SK-N-SH treated with all-trans-retinoic acid at 6 μM for 48 hours (cell line): ENCODE results near the gene TNIK.
A peak's percentile ranks its signal among the peaks of the same experiment; 100 is the strongest.

Experiments
- ATAC-seq: fragments of 200-7000 bp; cut with Tn5 transposase; 3 replicates; pipeline ENCODE4 v1.9.1; 2020; ENCODE audit warnings: mild to moderate bottlenecking, moderate library complexity
- ARNTL ChIP-seq: fragments of 450-650 bp; formaldehyde crosslinking; IDR thresholded peaks from 2 replicates; pipeline ENCODE4 v1.5.0; 2020; ENCODE audit warnings: low read depth, mild to moderate bottlenecking, moderate library complexity, borderline replicate concordance
- BACH2 ChIP-seq: fragments of 250-450 bp; sonication (Bioruptor Pico); IDR thresholded peaks from 2 replicates; pipeline ENCODE4 v1.9.0; 2021; ENCODE audit warnings: mild to moderate bottlenecking, borderline replicate concordance
- CSDC2 ChIP-seq: fragments of 250-450 bp; sonication (Bioruptor Pico); IDR thresholded peaks from 2 replicates; pipeline ENCODE4 v1.5.0; 2020; ENCODE audit warnings: mild to moderate bottlenecking, moderate library complexity
- ESRRG ChIP-seq: fragments of 250-450 bp; sonication (Bioruptor Pico); IDR thresholded peaks from 2 replicates; pipeline ENCODE4 v1.6.1; 2021; ENCODE audit warnings: mild to moderate bottlenecking
- GLIS3 ChIP-seq: fragments of 250-450 bp; sonication (Bioruptor Pico); IDR thresholded peaks from 2 replicates; pipeline ENCODE4 v1.5.0; 2020; ENCODE audit warnings: mild to moderate bottlenecking, moderate library complexity
- ISL1 ChIP-seq: fragments of 250-450 bp; sonication (Bioruptor Pico); IDR thresholded peaks from 2 replicates; pipeline ENCODE4 v2.1.2; 2022; ENCODE audit warnings: mild to moderate bottlenecking, moderate library complexity
- OSR1 ChIP-seq: fragments of 250-450 bp; sonication (Bioruptor Pico); IDR thresholded peaks from 2 replicates; pipeline ENCODE4 v1.8.0; 2022; ENCODE audit warnings: moderate library complexity, mild to moderate bottlenecking, inconsistent platforms
- POU6F1 ChIP-seq: fragments of 250-450 bp; sonication (Bioruptor Pico); IDR thresholded peaks from 2 replicates; pipeline ENCODE4 v1.8.0; 2021; ENCODE audit warnings: low read depth, mild to moderate bottlenecking, moderate library complexity, borderline replicate concordance
- PPARA ChIP-seq: fragments of 250-450 bp; sonication (Bioruptor Pico); IDR thresholded peaks from 2 replicates; pipeline ENCODE4 v1.5.0; 2020; ENCODE audit warnings: mild to moderate bottlenecking, borderline replicate concordance
- RARB ChIP-seq: fragments of 250-450 bp; sonication (Bioruptor Pico); IDR thresholded peaks from 2 replicates; pipeline ENCODE4 v1.8.0; 2021; ENCODE audit warnings: mild to moderate bottlenecking, moderate library complexity
- SNAI2 ChIP-seq: fragments of 250-450 bp; sonication (Bioruptor Pico); IDR thresholded peaks from 2 replicates; pipeline ENCODE4 v1.5.0; 2020; ENCODE audit warnings: mild to moderate bottlenecking, moderate library complexity
- TCF4 ChIP-seq: fragments of 250-450 bp; sonication (Bioruptor Pico); IDR thresholded peaks from 2 replicates; pipeline ENCODE4 v1.8.0; 2021; ENCODE audit warnings: mild to moderate bottlenecking, moderate library complexity, borderline replicate concordance
- TOX ChIP-seq: fragments of 250-450 bp; sonication (Bioruptor Pico); IDR thresholded peaks from 2 replicates; pipeline ENCODE4 v1.8.0; 2021; ENCODE audit warnings: mild to moderate bottlenecking, moderate library complexity, borderline replicate concordance
- ZC3H10 ChIP-seq: fragments of 250-450 bp; sonication (Bioruptor Pico); IDR thresholded peaks from 2 replicates; pipeline ENCODE4 v1.5.1; 2021; ENCODE audit warnings: mild to moderate bottlenecking, moderate library complexity
- ZFP3 ChIP-seq: fragments of 250-450 bp; sonication (Bioruptor Pico); IDR thresholded peaks from 2 replicates; pipeline ENCODE4 v1.5.0; 2020; ENCODE audit warnings: mild to moderate bottlenecking, moderate library complexity
- ZFP30 ChIP-seq: fragments of 450-650 bp; formaldehyde crosslinking; IDR thresholded peaks from 2 replicates; pipeline ENCODE4 v1.5.0; 2022; ENCODE audit warnings: mild to moderate bottlenecking, moderate library complexity
- ZNF565 ChIP-seq: fragments of 450-650 bp; formaldehyde crosslinking; conservative IDR thresholded peaks from 2 replicates; pipeline ENCODE4 v1.5.0; 2020; ENCODE audit warnings: low read depth, mild to moderate bottlenecking, moderate library complexity
- ZNF8 ChIP-seq: fragments of 450-650 bp; formaldehyde crosslinking; IDR thresholded peaks from 2 replicates; pipeline ENCODE4 v1.5.0; 2020; ENCODE audit warnings: mild to moderate bottlenecking, moderate library complexity
- TF ChIP-seq, protein P1 (sequence below): fragments of 250-450 bp; sonication (Bioruptor Pico); IDR thresholded peaks from 2 replicates; pipeline ENCODE4 v1.5.0; 2020; ENCODE audit warnings: mild to moderate bottlenecking, moderate library complexity
- TF ChIP-seq, protein P2 (sequence below): fragments of 250-450 bp; sonication (Bioruptor Pico); IDR thresholded peaks from 2 replicates; pipeline ENCODE4 v1.8.0; 2020; ENCODE audit warnings: mild to moderate bottlenecking, moderate library complexity, borderline replicate concordance
- TF ChIP-seq, protein P3 (sequence below): fragments of 250-450 bp; sonication (Bioruptor Pico); IDR thresholded peaks from 2 replicates; pipeline ENCODE4 v1.5.1; 2020; ENCODE audit warnings: low read depth, mild to moderate bottlenecking, moderate library complexity

Gene TNIK

GRCh38 chr3:171194965-171195364 is 265.2 kb downstream of the TNIK start:
- no peak for ATAC-seq
- no peak for TF ChIP-seq BACH2 (CRISPR knock-in tag)
- TF ChIP-seq ZFP30 (CRISPR knock-in tag) = no peak
- TF ChIP-seq TCF4 (CRISPR knock-in tag) = no peak
- TF ChIP-seq ZC3H10 = no peak
- TF ChIP-seq ESRRG (CRISPR knock-in tag) = no peak
- TF ChIP-seq, protein P1, sequence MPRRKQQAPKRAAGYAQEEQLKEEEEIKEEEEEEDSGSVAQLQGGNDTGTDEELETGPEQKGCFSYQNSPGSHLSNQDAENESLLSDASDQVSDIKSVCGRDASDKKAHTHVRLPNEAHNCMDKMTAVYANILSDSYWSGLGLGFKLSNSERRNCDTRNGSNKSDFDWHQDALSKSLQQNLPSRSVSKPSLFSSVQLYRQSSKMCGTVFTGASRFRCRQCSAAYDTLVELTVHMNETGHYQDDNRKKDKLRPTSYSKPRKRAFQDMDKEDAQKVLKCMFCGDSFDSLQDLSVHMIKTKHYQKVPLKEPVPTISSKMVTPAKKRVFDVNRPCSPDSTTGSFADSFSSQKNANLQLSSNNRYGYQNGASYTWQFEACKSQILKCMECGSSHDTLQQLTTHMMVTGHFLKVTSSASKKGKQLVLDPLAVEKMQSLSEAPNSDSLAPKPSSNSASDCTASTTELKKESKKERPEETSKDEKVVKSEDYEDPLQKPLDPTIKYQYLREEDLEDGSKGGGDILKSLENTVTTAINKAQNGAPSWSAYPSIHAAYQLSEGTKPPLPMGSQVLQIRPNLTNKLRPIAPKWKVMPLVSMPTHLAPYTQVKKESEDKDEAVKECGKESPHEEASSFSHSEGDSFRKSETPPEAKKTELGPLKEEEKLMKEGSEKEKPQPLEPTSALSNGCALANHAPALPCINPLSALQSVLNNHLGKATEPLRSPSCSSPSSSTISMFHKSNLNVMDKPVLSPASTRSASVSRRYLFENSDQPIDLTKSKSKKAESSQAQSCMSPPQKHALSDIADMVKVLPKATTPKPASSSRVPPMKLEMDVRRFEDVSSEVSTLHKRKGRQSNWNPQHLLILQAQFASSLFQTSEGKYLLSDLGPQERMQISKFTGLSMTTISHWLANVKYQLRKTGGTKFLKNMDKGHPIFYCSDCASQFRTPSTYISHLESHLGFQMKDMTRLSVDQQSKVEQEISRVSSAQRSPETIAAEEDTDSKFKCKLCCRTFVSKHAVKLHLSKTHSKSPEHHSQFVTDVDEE = no peak
- no peak for TF ChIP-seq CSDC2 (CRISPR knock-in tag)
- no peak for TF ChIP-seq SNAI2
- TF ChIP-seq GLIS3 (CRISPR knock-in tag) = no peak
- TF ChIP-seq, protein P2, sequence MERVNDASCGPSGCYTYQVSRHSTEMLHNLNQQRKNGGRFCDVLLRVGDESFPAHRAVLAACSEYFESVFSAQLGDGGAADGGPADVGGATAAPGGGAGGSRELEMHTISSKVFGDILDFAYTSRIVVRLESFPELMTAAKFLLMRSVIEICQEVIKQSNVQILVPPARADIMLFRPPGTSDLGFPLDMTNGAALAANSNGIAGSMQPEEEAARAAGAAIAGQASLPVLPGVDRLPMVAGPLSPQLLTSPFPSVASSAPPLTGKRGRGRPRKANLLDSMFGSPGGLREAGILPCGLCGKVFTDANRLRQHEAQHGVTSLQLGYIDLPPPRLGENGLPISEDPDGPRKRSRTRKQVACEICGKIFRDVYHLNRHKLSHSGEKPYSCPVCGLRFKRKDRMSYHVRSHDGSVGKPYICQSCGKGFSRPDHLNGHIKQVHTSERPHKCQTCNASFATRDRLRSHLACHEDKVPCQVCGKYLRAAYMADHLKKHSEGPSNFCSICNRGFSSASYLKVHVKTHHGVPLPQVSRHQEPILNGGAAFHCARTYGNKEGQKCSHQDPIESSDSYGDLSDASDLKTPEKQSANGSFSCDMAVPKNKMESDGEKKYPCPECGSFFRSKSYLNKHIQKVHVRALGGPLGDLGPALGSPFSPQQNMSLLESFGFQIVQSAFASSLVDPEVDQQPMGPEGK (CRISPR knock-in tag) = no peak
- no peak for TF ChIP-seq TOX (CRISPR knock-in tag)
- TF ChIP-seq OSR1 = no peak
- TF ChIP-seq, protein P3, sequence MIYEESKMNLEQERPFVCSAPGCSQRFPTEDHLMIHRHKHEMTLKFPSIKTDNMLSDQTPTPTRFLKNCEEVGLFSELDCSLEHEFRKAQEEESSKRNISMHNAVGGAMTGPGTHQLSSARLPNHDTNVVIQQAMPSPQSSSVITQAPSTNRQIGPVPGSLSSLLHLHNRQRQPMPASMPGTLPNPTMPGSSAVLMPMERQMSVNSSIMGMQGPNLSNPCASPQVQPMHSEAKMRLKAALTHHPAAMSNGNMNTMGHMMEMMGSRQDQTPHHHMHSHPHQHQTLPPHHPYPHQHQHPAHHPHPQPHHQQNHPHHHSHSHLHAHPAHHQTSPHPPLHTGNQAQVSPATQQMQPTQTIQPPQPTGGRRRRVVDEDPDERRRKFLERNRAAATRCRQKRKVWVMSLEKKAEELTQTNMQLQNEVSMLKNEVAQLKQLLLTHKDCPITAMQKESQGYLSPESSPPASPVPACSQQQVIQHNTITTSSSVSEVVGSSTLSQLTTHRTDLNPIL = no peak
- no peak for TF ChIP-seq ARNTL (CRISPR knock-in tag)
- no peak for TF ChIP-seq POU6F1
- TF ChIP-seq ZFP3 (CRISPR knock-in tag) = no peak
- no peak for TF ChIP-seq PPARA
- TF ChIP-seq ISL1 (CRISPR knock-in tag) = no peak
- no peak for TF ChIP-seq ZNF8 (CRISPR knock-in tag)
- no peak for TF ChIP-seq RARB (CRISPR knock-in tag)

DNA sequence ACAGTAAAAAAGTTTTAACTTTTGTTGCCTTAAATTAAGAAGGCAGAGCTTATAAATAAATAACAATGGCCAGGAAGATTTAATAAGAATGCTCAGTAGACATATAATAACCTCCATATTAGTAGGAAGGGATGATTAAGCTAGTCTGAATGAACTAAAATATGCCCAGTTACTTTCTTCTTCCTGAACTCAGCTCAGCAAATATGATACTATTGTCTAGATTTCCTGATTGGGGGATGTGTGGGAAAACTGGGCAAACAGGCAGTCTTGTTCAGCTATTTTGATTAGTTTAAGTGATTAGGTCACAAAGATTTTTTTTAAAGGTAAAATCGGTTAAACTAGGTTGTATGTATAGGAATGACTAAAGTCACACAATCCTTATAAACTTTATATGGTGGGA is 266.5 kb downstream of the TNIK start:
- TF ChIP-seq TCF4 (CRISPR knock-in tag) (no peak), ZC3H10 (0 out of 2 replicates have a peak, but pooled peaks have one; percentile 41)
- ATAC-seq = 0 out of 3 replicates have a peak, but pooled peaks have one; percentile 8

DNA sequence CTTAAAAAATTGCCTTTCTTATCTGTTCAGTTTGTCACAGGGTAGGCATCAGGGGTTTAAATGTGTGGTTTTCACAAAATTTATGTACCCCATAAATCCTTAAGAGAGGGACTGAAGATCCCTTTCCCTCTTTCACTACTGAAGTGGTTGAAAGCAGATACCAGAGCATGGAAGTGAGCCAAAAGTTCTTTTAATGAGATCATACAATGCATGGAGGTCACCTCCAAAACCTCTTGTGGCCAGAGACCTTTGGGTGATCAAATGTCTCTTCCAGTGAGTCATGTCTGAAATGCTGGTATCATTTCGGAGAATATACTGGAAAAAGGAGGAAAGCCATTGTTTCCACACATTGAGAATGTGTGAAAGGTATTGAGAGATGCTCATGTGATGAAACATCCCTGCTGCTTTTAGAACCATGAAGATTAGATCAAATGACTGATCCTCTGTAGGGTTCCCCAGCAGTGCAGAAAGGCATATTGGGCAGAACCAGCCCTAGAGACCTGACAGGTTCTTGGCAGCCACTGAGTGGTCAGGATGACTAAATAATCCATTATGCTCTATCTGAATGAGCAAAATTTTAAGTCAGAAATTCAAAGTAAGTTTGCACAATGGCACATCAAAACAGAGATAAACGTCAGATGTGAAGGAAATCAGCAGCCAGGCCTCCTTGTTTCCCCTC is 267.9 kb downstream of the TNIK start:
- 0 out of 2 replicates have a peak, but pooled peaks have one; percentile 22 for TF ChIP-seq GLIS3 (CRISPR knock-in tag)
- TF ChIP-seq POU6F1 = 0 out of 2 replicates have a peak, but pooled peaks have one; percentile 66
- TF ChIP-seq, protein P3 = peak; percentile 92
- TF ChIP-seq ZFP3 (CRISPR knock-in tag) = peak; percentile 45; the same call in 1 of the 2 replicates
- TF ChIP-seq, protein P2 (CRISPR knock-in tag) = peak; percentile 71; the same call in 1 of the 2 replicates
- no peak for TF ChIP-seq ZNF565 (CRISPR knock-in tag)
- no peak for TF ChIP-seq ZNF8 (CRISPR knock-in tag)
- TF ChIP-seq PPARA = no peak
- TF ChIP-seq TOX (CRISPR knock-in tag) = peak; percentile 73; the same call in 1 of the 2 replicates
- peak; percentile 38; the same call in 1 of the 2 replicates for TF ChIP-seq ESRRG (CRISPR knock-in tag)
- peak; percentile 98 for TF ChIP-seq ISL1 (CRISPR knock-in tag)
- peak; percentile 90 for ATAC-seq
